Activated CD4-positive, alpha-beta T cell treated with anti-CD3 and anti-CD28 coated beads for 36 hours (primary cell): ENCODE results near the gene PHTF1. TPM values are rescaled to one million over a fixed set of nuclear protein-coding genes. Genes with fewer than 3 reads are reported as not detected.

Experiments used
- ATAC-seq: fragments of 200-7000 bp; cut with Tn5 transposase; one replicate; pipeline ENCODE4 v1.10.0; 2021; ENCODE audit warnings: mild to moderate bottlenecking, moderate library complexity
- CTCF ChIA-PET: fragments of 350-600 bp; sonication (Branson Sonifier 250); formaldehyde crosslinking; loops from one replicate; lab custom pipeline; 2021; ENCODE audit warnings: antibody characterized with exemption; lab: Charles Lee
- POLR2A ChIA-PET: fragments of 350-600 bp; sonication (Branson Sonifier 250); formaldehyde crosslinking; loops from one replicate; lab custom pipeline; 2021; ENCODE audit warnings: antibody characterized with exemption, inconsistent platforms; lab: Charles Lee
- DNase-seq: peaks from one replicate; pipeline ENCODE4 v3.0.0-alpha.2; 2020
- H3K27ac Mint-ChIP-seq: one replicate; pipeline ENCODE4 v1.8.0; 2021; ENCODE audit warnings: mixed read lengths
- H3K27me3 Mint-ChIP-seq: one replicate; pipeline ENCODE4 v1.8.0; 2021; ENCODE audit warnings: mixed read lengths
- H3K36me3 Mint-ChIP-seq: one replicate; pipeline ENCODE4 v1.8.0; 2021; ENCODE audit warnings: low read depth, mixed read lengths
- H3K4me1 Mint-ChIP-seq: one replicate; pipeline ENCODE4 v1.8.0; 2021; ENCODE audit warnings: mixed read lengths
- H3K4me3 Mint-ChIP-seq: one replicate; pipeline ENCODE4 v1.8.0; 2021; ENCODE audit warnings: mild to moderate bottlenecking, moderate library complexity, mixed read lengths
- H3K9me3 Mint-ChIP-seq: one replicate; pipeline ENCODE4 v1.8.0; 2021; ENCODE audit warnings: low read depth, mixed read lengths
- intact Hi-C, 2 experiments: fragments of 100-400 bp; cut with DNase I in 1 of 2; cut with micrococcal nuclease in 1 of 2; formaldehyde crosslinking; loops; one replicate each; pipeline versions ENCODE4 v1.14.2 to v1.15.1; 2022 to 2024; cut with DNase I, micrococcal nuclease
- total RNA-seq, 2 experiments: library from RNA; stranded (reverse); gene quantifications; one replicate each; pipeline ENCODE4 v1.2.3, GENCODE V29; 2021

PHTF1 gene
- total RNA-seq, 2 experiments from 2014 or later = 11.3 to 12.2 TPM

DNA sequence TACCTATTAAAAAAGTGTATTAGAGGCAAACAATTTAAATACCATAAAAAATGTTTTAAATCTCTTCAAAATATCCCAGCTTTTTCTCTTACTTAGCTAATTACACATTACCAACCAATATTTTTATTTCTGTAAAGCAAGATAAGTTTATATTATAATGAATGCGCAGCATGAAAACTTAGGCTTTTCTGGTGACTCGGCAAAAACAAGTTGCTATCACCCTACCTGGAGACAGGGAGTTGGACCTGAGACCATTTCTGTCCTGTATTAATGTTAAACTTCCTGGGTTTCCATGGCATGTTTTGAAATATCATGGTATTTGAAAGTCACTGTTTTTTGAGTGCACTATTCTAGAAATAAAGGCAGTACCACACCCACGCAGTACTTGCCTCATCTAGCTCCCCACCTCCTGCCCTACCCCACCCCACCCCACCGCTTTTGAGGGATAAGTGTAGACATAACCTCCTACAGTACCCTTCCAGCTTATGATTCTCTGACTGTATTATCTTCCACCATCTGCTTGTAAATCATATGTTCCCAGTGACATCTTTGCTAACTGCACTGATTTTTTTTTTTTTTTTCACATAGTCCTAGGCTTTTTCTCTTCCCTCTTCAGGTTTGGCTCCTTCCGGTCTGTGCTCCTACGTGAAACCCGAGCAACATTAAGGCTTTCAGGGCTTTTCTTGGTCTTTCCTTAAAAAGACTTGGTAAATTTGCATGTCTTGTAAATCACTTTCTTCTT lies 77.5 kb downstream of the PHTF1 start:
- Mint-ChIP-seq H3K27me3 (no peaks in the 10 kb centered on the region), H3K4me3 (no peak overlapping the region), H3K36me3 (peaks cover 3% of the 10 kb centered on the region), H3K4me1 (peaks cover 4% of the 10 kb centered on the region), H3K27ac (no peak overlapping the region), H3K9me3 (no peaks in the 10 kb centered on the region)
- CTCF ChIA-PET = interaction anchor here (0.7 to 1.6 kb wide), 3 partner anchors 540 to 609 kb away, joined by 3 to 7 read pairs (median 4); partner anchors contain the start of gene LRIG2
- POLR2A ChIA-PET = no interaction called here
- intact Hi-C loops = no loop called here
- DNase-seq = no peak
- ATAC-seq = no peak

DNA sequence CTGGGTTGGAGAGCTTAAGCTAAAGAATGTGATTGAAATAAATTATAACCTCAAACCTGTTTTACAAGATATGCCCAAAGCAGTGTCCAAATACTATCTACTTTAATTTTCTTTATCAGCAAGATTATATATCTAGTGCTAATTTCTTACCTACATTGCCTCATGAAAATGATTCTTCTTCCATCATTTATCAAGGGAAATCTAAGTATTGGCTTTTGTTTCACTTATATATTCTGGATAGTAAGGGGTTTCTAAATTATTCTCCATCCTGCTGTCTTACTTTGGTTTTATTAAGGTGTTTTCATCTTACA lies 81.2 kb downstream of the PHTF1 start:
- no peaks in the 10 kb centered on the region for H3K27me3 Mint-ChIP-seq
- POLR2A ChIA-PET = no interaction called here
- no peaks in the 10 kb centered on the region for H3K9me3 Mint-ChIP-seq

DNA sequence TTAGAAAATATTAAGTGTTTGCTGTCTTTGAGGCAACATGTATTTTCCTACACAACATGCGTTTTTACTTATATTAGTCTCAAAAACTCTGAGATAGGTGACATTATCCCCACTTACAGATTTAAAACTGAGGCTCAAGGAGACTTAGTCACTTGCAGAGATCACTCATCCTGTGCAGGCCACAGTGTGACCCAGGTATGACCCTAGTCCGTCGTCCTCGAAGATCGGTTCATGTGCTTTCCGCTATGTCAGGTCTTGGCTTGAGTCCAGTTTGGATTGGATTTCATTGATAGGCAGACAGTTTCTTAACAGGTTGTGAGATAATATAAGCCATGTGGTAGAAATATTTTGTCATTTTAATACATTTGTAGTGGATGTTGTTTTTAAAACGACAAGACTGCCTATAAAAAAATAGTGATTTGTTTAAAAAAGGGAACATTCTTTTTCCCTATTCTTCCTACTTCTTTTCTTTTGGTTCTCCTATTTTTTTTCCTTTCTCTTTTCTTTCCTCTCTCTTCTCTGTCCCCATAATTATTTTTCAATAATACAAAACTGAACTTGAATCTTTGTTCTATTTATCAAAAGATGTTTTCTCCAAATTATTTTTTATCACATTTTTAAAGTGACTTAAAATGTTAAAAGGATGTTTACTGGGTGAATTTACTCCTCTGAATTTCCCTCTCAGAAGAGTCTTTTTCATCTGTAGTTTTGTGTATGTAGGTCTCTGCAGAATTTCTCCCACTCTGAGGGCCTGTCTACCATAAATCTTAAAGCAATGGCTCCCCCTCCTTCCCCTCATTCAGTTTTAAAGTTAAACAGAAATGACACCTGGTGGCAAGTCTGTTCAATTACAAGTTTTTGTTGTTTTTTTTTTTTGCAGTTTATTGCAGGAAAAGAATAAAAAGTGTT lies 81.8 kb downstream of the PHTF1 start:
- POLR2A ChIA-PET = no interaction called here
- intact Hi-C loops = loop anchor here (1.0 to 10.0 kb wide), 5 partner anchors 473 to 961 kb away; partner anchors contain the start of gene LRIG2 (in 2 of the 2)
- Mint-ChIP-seq H3K36me3 (no peaks in the 10 kb centered on the region), H3K27me3 (no peaks in the 10 kb centered on the region), H3K9me3 (no peaks in the 10 kb centered on the region), H3K4me1 (no peaks in the 10 kb centered on the region), H3K4me3 (no peak overlapping the region), H3K27ac (no peak overlapping the region)
- DNase-seq = no peak
- CTCF ChIA-PET = interaction anchor here (0.6 to 1.8 kb wide), 11 partner anchors 8 to 605 kb away, joined by 3 to 5 read pairs (median 3); partner anchors contain the start of gene LRIG2
- ATAC-seq = peak; percentile 39

More for the DNA sequence above, 81.2 kb downstream of the PHTF1 start:
- intact Hi-C loops = loop anchor here (1.0 to 10.0 kb wide), 4 partner anchors 473 to 961 kb away; partner anchors contain the start of gene LRIG2 (in 2 of the 2)
- H3K4me1 Mint-ChIP-seq = no peaks in the 10 kb centered on the region
- no peak overlapping the region for H3K27ac Mint-ChIP-seq
- DNase-seq (no peak), ATAC-seq (no peak)
- H3K36me3 Mint-ChIP-seq = no peaks in the 10 kb centered on the region
- CTCF ChIA-PET = interaction anchor here (0.6 to 1.8 kb wide), 11 partner anchors 9 to 606 kb away, joined by 3 to 5 read pairs (median 3); partner anchors contain the start of gene LRIG2
- H3K4me3 Mint-ChIP-seq = no peak overlapping the region

DNA sequence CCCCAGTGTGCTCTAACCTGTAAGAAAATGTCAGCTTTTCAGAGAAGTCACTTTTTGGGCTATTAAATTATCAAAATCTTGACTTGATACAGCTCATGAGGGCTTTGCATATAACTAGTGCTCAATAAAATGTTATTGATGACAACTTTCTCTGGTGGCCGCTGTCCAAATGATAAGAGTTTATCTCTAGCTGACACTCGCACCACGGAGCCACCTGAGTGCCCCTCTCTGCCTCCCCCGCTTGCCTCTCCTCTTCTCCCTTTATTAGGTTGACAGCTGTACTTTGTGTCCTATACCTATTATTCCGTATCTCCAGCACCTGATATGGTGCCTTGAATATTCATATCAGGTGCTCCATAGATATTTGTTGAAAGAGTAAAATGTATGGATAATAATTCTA lies 82.8 kb downstream of the PHTF1 start:
- DNase-seq (no peak), ATAC-seq (no peak)
- intact Hi-C loops = loop anchor here (2.0 to 10.0 kb wide), 2 partner anchors 472 to 958 kb away; a partner anchor contains a TSS
- H3K27me3 Mint-ChIP-seq = no peaks in the 10 kb centered on the region
- no peak overlapping the region for H3K4me3 Mint-ChIP-seq
- H3K36me3 Mint-ChIP-seq = no peaks in the 10 kb centered on the region
- ChIA-PET POLR2A (no interaction called here), CTCF (interaction anchor here (0.6 kb wide), 1 partner anchor 272 kb away, joined by 4 read pairs; no protein-coding TSS in a partner anchor)
- H3K27ac Mint-ChIP-seq = no peak overlapping the region
- H3K9me3 Mint-ChIP-seq = no peaks in the 10 kb centered on the region
- no peaks in the 10 kb centered on the region for H3K4me1 Mint-ChIP-seq

DNA sequence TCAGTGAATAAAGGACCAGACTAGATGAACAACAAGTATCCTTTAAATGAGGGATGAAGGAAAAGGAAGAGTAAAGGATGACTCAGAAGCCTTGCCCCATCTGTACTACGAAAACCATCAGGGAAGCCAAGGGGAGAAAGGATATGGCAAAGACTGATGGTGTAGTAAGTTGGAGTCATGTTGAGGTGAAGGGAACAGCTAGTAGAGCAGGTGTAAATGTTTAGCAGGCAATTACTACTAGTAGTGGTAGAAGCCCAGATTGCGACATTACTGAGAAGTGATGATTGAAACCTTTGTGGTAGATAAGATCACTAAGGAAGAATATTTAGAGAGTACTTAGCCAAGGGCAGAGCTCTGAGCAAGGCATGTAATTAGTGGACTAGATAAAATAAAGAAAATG lies 84.0 kb downstream of the PHTF1 start:
- no peaks in the 10 kb centered on the region for H3K36me3 Mint-ChIP-seq
- H3K27ac Mint-ChIP-seq = no peak overlapping the region
- POLR2A ChIA-PET = interaction anchor here (0.6 kb wide), 1 partner anchor 936 kb away, joined by 7 read pairs; no protein-coding TSS in a partner anchor
- intact Hi-C loops = loop anchor here in 1 of 2 experiments (10.0 kb wide), 1 partner anchor 471 kb away; no protein-coding TSS in a partner anchor
- no peaks in the 10 kb centered on the region for H3K4me1 Mint-ChIP-seq
- H3K4me3 Mint-ChIP-seq = no peak overlapping the region
- no peak for DNase-seq
- no peaks in the 10 kb centered on the region for H3K9me3 Mint-ChIP-seq
- ATAC-seq = no peak
- H3K27me3 Mint-ChIP-seq = no peaks in the 10 kb centered on the region
- CTCF ChIA-PET = interaction anchor here (1.7 kb wide), 1 partner anchor 533 kb away, joined by 3 read pairs; no protein-coding TSS in a partner anchor

DNA sequence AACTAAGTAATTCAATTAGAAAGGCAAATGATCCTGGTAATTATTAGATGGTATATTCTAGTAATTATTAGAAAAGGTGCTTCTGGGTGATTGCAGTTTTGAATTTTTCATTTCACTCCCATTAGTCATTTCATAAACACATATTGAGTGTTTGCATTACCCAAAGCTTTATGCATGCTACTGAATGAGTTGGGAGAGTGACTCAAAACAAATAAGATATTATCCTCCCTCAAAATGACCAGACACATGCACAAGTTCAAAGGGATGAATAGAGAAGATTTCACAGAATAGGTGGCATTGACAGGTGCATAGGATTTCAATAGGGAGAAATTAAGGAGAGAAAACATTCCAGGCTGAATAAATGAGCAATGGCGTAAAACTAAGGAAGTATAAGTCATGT lies 84.7 kb downstream of the PHTF1 start:
- ATAC-seq (no peak), DNase-seq (no peak)
- Mint-ChIP-seq H3K27ac (no peak overlapping the region), H3K9me3 (no peaks in the 10 kb centered on the region), H3K4me1 (no peaks in the 10 kb centered on the region), H3K36me3 (no peaks in the 10 kb centered on the region), H3K4me3 (no peak overlapping the region), H3K27me3 (no peaks in the 10 kb centered on the region)
- ChIA-PET CTCF (interaction anchor here (0.6 to 1.7 kb wide), 2 partner anchors 211 to 532 kb away, joined by 3 read pairs; no protein-coding TSS in a partner anchor), POLR2A (no interaction called here)
- intact Hi-C loops = loop anchor here in 1 of 2 experiments (10.0 kb wide), 1 partner anchor 470 kb away; no protein-coding TSS in a partner anchor

DNA sequence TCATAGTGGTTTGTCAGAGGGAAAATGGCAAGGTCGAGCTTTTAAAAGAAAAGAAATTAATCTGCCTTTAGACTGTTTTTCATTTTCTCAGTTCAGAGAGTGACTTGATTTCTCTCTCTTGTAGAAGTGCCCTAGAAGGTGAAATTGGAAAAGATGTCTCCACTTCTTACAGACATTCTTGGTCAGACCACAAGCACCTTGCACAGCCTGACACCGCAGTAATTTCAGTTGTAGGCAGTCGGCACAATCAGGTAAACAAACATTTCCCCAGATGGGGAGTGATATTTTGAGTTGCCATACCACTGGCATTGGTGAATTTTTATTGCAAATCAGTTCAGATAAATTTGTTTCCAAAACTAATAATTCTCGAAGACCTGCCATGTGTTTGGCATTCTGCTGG lies 86.8 kb downstream of the PHTF1 start:
- DNase-seq (no peak), ATAC-seq (no peak)
- no peaks in the 10 kb centered on the region for H3K9me3 Mint-ChIP-seq
- ChIA-PET CTCF (no interaction called here), POLR2A (no interaction called here)
- H3K36me3 Mint-ChIP-seq = no peaks in the 10 kb centered on the region
- intact Hi-C loops = loop anchor here in 1 of 2 experiments (10.0 kb wide), 1 partner anchor 468 kb away; no protein-coding TSS in a partner anchor
- no peaks in the 10 kb centered on the region for H3K27me3 Mint-ChIP-seq
- H3K4me1 Mint-ChIP-seq = no peaks in the 10 kb centered on the region
- no peak overlapping the region for H3K27ac Mint-ChIP-seq
- no peak overlapping the region for H3K4me3 Mint-ChIP-seq

DNA sequence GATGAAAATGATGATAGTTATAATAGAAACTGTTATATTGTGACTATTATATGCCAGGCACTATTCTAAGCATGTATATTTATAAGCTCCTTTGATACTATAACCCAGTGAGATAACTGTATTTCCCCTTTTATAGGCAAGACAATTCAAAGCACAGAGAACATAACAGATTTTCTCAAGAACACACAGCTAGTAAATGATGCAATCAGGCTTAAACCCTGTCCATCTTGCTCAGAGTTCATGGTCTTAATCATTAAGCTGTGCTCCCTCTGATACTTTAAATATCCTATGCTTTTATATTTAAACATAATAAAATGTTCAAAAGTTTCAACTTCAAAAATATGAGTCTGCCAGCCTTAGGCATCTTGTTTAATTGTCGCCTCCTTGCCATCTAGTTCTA lies 88.6 kb downstream of the PHTF1 start:
- POLR2A ChIA-PET = no interaction called here
- Mint-ChIP-seq H3K36me3 (no peaks in the 10 kb centered on the region), H3K9me3 (no peaks in the 10 kb centered on the region), H3K4me3 (no peak overlapping the region), H3K27ac (no peak overlapping the region), H3K4me1 (no peaks in the 10 kb centered on the region), H3K27me3 (no peaks in the 10 kb centered on the region)
- ATAC-seq = no peak
- DNase-seq = no peak
- intact Hi-C loops = loop anchor here in 1 of 2 experiments (10.0 kb wide), 1 partner anchor 466 kb away; no protein-coding TSS in a partner anchor
- CTCF ChIA-PET = interaction anchor here (1.1 to 1.6 kb wide), 2 partner anchors 8 to 598 kb away, joined by 3 to 4 read pairs; partner anchors contain the start of gene LRIG2

DNA sequence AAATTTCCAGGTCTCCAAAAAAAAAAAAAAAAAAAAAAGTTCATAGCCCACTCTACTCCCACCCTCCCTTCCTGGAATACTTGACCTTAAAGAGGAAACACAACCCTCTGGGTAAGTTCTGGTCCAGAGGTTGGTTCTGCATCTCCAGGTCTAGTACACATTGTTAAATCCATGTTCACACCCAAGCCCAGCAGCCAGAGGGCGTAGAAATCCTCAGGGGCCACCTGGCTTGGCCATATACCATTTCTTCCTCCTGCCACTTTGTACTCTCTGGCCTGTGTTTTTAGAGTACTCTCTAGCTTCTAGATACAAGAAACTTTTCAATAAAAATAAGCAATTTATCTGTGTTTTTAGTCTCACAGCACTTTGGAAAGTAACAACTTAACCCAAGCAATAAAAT lies 89.3 kb downstream of the PHTF1 start:
- ATAC-seq (no peak), DNase-seq (no peak)
- H3K4me3 Mint-ChIP-seq = no peak overlapping the region
- no peaks in the 10 kb centered on the region for H3K4me1 Mint-ChIP-seq
- H3K27ac Mint-ChIP-seq = no peak overlapping the region
- POLR2A ChIA-PET = no interaction called here
- CTCF ChIA-PET = interaction anchor here (1.1 to 1.6 kb wide), 2 partner anchors 9 to 597 kb away, joined by 3 to 4 read pairs; partner anchors contain the start of gene LRIG2
- intact Hi-C loops = loop anchor here in 1 of 2 experiments (10.0 kb wide), 1 partner anchor 465 kb away; no protein-coding TSS in a partner anchor
- H3K27me3 Mint-ChIP-seq = no peaks in the 10 kb centered on the region
- no peaks in the 10 kb centered on the region for H3K36me3 Mint-ChIP-seq
- no peaks in the 10 kb centered on the region for H3K9me3 Mint-ChIP-seq

DNA sequence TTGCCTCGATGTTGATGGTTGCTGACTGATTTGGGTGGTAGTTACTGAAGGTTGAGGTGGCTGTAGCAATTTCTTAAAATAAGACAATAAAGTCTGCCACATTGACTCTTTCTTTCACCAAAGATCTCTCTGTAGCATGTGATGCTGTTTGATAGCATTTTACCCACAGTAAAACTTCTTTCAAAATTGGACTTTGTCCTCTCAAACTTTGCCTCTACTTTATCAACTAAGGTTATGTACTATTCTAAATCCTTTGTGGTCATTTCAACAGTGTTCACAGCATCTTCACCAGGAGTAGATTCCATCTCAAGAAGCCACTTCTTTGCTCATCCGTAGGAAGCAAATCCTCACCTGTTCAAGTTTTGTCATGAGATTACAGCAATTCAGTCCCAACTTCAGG lies 93.2 kb downstream of the PHTF1 start:
- H3K9me3 Mint-ChIP-seq = no peaks in the 10 kb centered on the region
- POLR2A ChIA-PET = no interaction called here
- ATAC-seq (no peak), DNase-seq (no peak)
- intact Hi-C loops = no loop called here
- H3K4me3 Mint-ChIP-seq = no peak overlapping the region
- no peaks in the 10 kb centered on the region for H3K27me3 Mint-ChIP-seq
- no peaks in the 10 kb centered on the region for H3K36me3 Mint-ChIP-seq
- CTCF ChIA-PET = no interaction called here
- no peak overlapping the region for H3K27ac Mint-ChIP-seq
- no peaks in the 10 kb centered on the region for H3K4me1 Mint-ChIP-seq

DNA sequence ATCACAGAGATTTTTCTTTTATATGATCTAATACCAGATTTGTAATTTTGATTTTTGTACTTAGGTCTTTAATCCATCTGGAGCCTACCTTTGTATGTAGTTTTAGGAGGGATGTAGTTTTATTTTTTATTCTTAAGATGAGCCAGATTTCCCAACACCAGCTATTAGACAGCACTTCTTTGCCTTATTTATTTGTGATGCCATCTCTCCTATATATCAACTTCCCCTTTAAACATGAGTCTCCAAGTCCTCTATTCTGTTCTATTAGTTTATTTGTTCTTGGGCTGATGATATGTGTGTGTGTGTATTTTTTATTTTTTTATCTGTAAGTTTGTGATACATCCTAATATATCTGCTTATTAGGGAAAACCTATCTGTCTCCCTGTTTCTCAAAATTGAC lies 94.2 kb downstream of the PHTF1 start:
- DNase-seq (no peak), ATAC-seq (no peak)
- no peaks in the 10 kb centered on the region for H3K4me1 Mint-ChIP-seq
- intact Hi-C loops = no loop called here
- ChIA-PET CTCF (no interaction called here), POLR2A (no interaction called here)
- no peak overlapping the region for H3K27ac Mint-ChIP-seq
- no peaks in the 10 kb centered on the region for H3K36me3 Mint-ChIP-seq
- no peaks in the 10 kb centered on the region for H3K9me3 Mint-ChIP-seq
- H3K4me3 Mint-ChIP-seq = no peak overlapping the region
- no peaks in the 10 kb centered on the region for H3K27me3 Mint-ChIP-seq
